ENCODE measurements around the gene SLC17A2.

SLC17A2 gene

DNA sequence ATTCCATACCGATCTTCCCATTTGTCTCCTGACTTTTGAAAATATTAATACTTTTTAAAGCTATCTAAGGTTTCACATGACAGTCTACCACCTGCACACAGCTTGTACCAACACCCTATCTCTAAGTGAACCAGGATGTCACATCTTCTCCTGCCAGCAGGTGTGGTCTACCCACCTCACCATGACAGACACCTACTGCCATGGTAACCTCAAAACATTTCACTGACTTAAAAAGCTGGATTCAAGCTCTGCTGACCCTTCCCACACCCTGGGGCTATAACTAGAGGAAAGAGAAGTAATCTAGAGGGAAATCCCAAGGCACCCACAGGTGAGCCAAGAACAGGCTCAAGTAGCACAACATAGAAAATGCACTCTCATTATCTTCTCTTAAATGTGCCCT, 57.7 kb downstream of the SLC17A2 start:
- Histone ChIP-seq H3K36me3 (no peaks in the 10 kb centered on the region), H3K27me3 (no peaks in the 10 kb centered on the region), H3K9me3 (no peaks in the 10 kb centered on the region), H3K4me3 (ENCODE audit: low read depth, low read length) (no peak overlapping the region), H3K4me1 (no peaks in the 10 kb centered on the region)
- TF ChIP-seq, protein P1, sequence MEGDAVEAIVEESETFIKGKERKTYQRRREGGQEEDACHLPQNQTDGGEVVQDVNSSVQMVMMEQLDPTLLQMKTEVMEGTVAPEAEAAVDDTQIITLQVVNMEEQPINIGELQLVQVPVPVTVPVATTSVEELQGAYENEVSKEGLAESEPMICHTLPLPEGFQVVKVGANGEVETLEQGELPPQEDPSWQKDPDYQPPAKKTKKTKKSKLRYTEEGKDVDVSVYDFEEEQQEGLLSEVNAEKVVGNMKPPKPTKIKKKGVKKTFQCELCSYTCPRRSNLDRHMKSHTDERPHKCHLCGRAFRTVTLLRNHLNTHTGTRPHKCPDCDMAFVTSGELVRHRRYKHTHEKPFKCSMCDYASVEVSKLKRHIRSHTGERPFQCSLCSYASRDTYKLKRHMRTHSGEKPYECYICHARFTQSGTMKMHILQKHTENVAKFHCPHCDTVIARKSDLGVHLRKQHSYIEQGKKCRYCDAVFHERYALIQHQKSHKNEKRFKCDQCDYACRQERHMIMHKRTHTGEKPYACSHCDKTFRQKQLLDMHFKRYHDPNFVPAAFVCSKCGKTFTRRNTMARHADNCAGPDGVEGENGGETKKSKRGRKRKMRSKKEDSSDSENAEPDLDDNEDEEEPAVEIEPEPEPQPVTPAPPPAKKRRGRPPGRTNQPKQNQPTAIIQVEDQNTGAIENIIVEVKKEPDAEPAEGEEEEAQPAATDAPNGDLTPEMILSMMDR (IDR thresholded peaks at IDR 0.05; ENCODE audit: low read depth, low read length), result no peak
- DNase-seq, result no peak

DNA sequence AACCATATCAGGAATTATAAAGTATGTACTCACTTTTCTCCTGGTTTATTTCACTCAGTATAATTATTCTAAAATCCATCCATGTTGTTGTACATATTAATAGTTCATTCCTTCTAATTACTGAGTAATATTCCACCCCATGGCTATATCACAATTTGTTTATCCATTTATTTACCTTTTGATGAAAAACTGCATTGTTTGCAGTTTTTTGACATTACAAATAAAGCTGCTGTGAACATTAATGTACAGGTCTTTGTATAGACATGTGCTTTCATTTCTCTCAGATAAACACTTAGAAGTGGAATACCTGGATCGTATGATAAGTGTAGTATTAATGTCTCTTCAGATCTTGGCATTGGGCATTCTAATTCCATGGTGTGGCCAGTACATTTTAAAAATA, 60.7 kb downstream of the SLC17A2 start:
- Histone ChIP-seq H3K4me3 (ENCODE audit: low read depth, low read length) (no peak overlapping the region), H3K4me1 (no peaks in the 10 kb centered on the region), H3K27me3 (no peaks in the 10 kb centered on the region), H3K36me3 (no peaks in the 10 kb centered on the region), H3K9me3 (no peaks in the 10 kb centered on the region)
- DNase-seq, result no peak
- TF ChIP-seq, protein P1 (IDR thresholded peaks at IDR 0.05; ENCODE audit: low read depth, low read length), result no peak

DNA sequence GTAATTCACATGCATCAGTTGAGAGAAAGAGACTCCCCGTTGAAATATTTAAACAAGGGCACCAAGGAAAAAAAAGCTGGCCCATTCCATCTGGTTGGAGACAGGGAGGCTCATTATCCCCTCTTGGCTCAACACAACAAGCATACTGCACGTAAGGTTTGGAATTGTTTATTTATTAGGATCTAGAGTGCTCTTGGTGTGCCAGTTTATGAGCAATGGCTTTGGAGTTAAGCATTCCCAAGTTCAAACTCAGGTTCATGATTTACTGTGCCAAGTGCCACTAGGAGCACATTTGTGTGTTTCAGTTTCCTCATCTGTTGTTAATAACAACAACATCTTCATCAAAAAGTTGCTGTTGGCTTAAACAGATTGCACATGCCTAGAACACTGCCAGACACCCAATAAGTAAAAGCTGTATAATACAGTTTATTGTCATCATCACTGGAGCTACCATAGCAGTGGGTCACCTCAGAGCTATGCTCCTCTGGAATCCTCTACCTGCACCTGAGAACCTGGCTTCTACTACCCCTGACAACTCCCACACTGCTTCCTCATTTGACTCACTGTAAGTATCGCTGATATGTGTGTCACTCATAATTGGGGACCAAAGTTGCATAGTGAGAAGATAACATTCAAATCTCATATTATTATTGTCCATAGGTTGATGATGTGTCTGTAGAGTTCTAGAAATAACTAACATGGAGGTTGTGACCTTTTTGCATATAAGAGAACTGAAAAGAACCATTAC, 61.9 kb downstream of the SLC17A2 start:
- TF ChIP-seq, protein P1 (IDR thresholded peaks at IDR 0.05; ENCODE audit: low read depth, low read length), result no peak
- Histone ChIP-seq H3K9me3 (no peaks in the 10 kb centered on the region), H3K36me3 (no peaks in the 10 kb centered on the region), H3K27me3 (no peaks in the 10 kb centered on the region), H3K4me1 (no peaks in the 10 kb centered on the region), H3K4me3 (ENCODE audit: low read depth, low read length) (no peak overlapping the region)
- no peak for DNase-seq

DNA sequence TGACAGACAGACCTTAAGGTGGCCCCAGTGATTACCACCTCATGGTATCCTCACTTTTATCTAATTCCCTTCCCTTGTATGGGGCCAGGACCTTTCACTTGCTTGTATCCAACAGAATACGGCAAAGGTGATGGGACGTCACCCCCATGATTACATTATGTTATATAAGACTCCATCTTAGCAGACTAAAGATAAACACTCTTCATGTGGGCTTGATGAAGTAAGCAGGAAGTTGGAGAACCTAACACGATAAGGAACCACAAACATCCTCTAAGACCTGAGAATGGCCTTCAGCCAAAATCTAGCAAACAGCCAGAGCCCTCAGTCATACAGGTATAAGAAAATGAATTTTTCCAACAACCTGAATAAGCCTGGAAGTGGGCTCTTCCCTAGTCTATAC, 64.5 kb downstream of the SLC17A2 start:
- no peaks in the 10 kb centered on the region for H3K36me3 ChIP-seq
- H3K27me3 ChIP-seq, result no peaks in the 10 kb centered on the region
- no peak for DNase-seq
- no peak overlapping the region for H3K4me3 ChIP-seq (ENCODE audit: low read depth, low read length)
- TF ChIP-seq, protein P1 (IDR thresholded peaks at IDR 0.05; ENCODE audit: low read depth, low read length), result no peak
- no peaks in the 10 kb centered on the region for H3K4me1 ChIP-seq
- H3K9me3 ChIP-seq, result no peaks in the 10 kb centered on the region

DNA sequence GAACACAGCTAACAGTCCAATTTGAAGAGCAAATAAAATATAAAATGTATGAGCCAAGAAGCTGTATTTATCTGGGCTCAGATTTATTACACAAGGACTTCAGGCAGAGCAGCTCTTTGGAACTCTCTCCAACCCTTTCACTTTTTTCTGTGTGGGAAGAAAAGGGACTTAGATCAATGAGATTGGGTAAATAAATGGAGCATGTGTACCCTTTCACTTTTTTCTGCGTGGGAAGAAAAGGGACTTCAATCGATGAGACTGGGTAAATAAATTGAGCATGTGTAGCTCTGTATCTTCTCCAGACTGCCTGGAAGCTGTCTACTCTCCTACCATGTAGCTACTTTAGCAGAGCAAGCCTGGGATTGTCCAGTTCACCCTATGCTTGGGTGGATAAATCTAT, 67.1 kb downstream of the SLC17A2 start:
- no peak for DNase-seq
- H3K4me3 ChIP-seq (ENCODE audit: low read depth, low read length), result no peak overlapping the region
- no peaks in the 10 kb centered on the region for H3K27me3 ChIP-seq
- no peaks in the 10 kb centered on the region for H3K36me3 ChIP-seq
- TF ChIP-seq, protein P1 (IDR thresholded peaks at IDR 0.05; ENCODE audit: low read depth, low read length), result no peak
- H3K9me3 ChIP-seq, result no peaks in the 10 kb centered on the region
- no peaks in the 10 kb centered on the region for H3K4me1 ChIP-seq
